HL-60 (cell line): Measurements from ENCODE around the gene WDR26.

Source experiments
- POLR2AphosphoS5 ChIP-seq: IDR thresholded peaks from 2 replicates; pipeline ENCODE4 v1.6.1; 2012; ENCODE audit warnings: low read depth
- SPI1 ChIP-seq: IDR thresholded peaks from 2 replicates; pipeline ENCODE4 v1.6.1; 2012; ENCODE audit warnings: low read depth, mild to moderate bottlenecking, borderline replicate concordance
- TF ChIP-seq, protein P1 (sequence below): IDR thresholded peaks from one replicate; pipeline ENCODE4 v1.5.1; 2011; ENCODE audit warnings: low read length, control low read depth, inconsistent platforms; ENCODE audit not compliant: insufficient read depth

DNA sequence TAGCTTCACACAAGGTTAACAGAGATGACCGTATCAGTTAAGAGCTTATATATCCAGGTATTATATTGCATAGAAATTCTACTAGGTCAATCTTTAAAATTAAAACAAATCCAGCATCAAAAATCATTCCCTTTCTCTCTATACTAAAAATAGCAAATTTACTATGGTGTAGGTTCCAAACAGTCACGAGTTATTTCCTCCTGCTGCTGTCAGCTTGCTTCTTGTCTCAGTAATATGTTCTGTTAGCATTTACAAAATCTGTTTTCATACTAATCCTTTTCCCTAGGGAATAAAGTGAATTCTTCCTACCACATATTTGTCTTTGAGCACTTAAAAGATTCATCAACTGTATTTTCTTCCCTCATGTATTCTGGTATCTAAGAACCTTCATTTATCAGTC is 2.5 kb downstream of the WDR26 start:
- TF ChIP-seq POLR2AphosphoS5 (no peak), SPI1 (no peak)
- TF ChIP-seq, protein P1, sequence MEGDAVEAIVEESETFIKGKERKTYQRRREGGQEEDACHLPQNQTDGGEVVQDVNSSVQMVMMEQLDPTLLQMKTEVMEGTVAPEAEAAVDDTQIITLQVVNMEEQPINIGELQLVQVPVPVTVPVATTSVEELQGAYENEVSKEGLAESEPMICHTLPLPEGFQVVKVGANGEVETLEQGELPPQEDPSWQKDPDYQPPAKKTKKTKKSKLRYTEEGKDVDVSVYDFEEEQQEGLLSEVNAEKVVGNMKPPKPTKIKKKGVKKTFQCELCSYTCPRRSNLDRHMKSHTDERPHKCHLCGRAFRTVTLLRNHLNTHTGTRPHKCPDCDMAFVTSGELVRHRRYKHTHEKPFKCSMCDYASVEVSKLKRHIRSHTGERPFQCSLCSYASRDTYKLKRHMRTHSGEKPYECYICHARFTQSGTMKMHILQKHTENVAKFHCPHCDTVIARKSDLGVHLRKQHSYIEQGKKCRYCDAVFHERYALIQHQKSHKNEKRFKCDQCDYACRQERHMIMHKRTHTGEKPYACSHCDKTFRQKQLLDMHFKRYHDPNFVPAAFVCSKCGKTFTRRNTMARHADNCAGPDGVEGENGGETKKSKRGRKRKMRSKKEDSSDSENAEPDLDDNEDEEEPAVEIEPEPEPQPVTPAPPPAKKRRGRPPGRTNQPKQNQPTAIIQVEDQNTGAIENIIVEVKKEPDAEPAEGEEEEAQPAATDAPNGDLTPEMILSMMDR, result no peak
